OCI-LY3 (cell line): ENCODE results near the gene ESYT1.

Experiments
- H2AFZ ChIP-seq: fragments of 200-600, 300-600 bp; shearing (Covaris generic); 2 replicates; pipeline ENCODE4 v1.6.0; 2014; ENCODE audit warnings: antibody characterized with exemption, low read depth, low read length
- H3K27ac ChIP-seq: fragments of 200-600, 300-600 bp; sonication (generic); 2 replicates; pipeline ENCODE4 v1.5.1; 2014; ENCODE audit warnings: mild to moderate bottlenecking, low read length, moderate library complexity, mixed read lengths
- H3K27me3 ChIP-seq: fragments of 200-600, 300-600 bp; sonication (generic); 2 replicates; pipeline ENCODE4 v1.6.1; 2014; ENCODE audit warnings: low read depth, low read length, mixed read lengths
- H3K36me3 ChIP-seq: fragments of 200-600, 300-600 bp; sonication (generic); replicated peaks from 2 replicates; pipeline ENCODE3; 2014; ENCODE audit warnings: low read depth, low read length, mixed read lengths
- H3K4me1 ChIP-seq: fragments of 300-600, 200-600 bp; sonication (generic); 2 replicates; pipeline ENCODE4 v1.6.1; 2014; ENCODE audit warnings: low read length, mixed read lengths
- H3K4me2 ChIP-seq: fragments of 200-600, 300-600 bp; sonication (generic); 2 replicates; pipeline ENCODE4 v1.6.1; 2014; ENCODE audit warnings: low read length, mixed read lengths
- H3K4me3 ChIP-seq: fragments of 300-600, 200-600 bp; sonication (generic); 2 replicates; pipeline ENCODE4 v1.5.1; 2014; ENCODE audit warnings: antibody characterized with exemption, mild to moderate bottlenecking, low read length, moderate library complexity
- H3K79me2 ChIP-seq: fragments of 300-600, 200-600 bp; shearing (Covaris generic); 2 replicates; pipeline ENCODE4 v1.6.1; 2014; ENCODE audit warnings: mild to moderate bottlenecking, low read length, mixed read lengths
- H3K9ac ChIP-seq: fragments of 300-600, 200-600 bp; shearing (Covaris generic); 2 replicates; pipeline ENCODE4 v1.6.0; 2014; ENCODE audit warnings: mild to moderate bottlenecking, low read length, moderate library complexity
- H3K9me3 ChIP-seq: fragments of 200-600, 300-600 bp; shearing (Covaris generic); 2 replicates; pipeline ENCODE4 v1.6.1; 2014; ENCODE audit warnings: low read length, mixed read lengths; ENCODE audit not compliant: insufficient read depth
- H4K20me1 ChIP-seq: fragments of 200-600, 300-600 bp; sonication (generic); 2 replicates; pipeline ENCODE4 v1.6.1; 2016; ENCODE audit warnings: low read length, mixed read lengths; ENCODE audit not compliant: insufficient read depth
- EZH2phosphoT487 ChIP-seq: fragments of 200-600 bp; shearing (Covaris generic); IDR thresholded peaks from 2 replicates; pipeline ENCODE4 v1.6.1; 2018; ENCODE audit warnings: antibody characterized with exemption, mixed run types, low read depth
- TF ChIP-seq, protein P1 (sequence below): fragments of 200-600, 300-600 bp; sonication (generic); IDR thresholded peaks from 2 replicates; pipeline ENCODE4 v1.5.1; 2014; ENCODE audit warnings: antibody characterized with exemption, low read length, low read depth

Gene ESYT1

DNA sequence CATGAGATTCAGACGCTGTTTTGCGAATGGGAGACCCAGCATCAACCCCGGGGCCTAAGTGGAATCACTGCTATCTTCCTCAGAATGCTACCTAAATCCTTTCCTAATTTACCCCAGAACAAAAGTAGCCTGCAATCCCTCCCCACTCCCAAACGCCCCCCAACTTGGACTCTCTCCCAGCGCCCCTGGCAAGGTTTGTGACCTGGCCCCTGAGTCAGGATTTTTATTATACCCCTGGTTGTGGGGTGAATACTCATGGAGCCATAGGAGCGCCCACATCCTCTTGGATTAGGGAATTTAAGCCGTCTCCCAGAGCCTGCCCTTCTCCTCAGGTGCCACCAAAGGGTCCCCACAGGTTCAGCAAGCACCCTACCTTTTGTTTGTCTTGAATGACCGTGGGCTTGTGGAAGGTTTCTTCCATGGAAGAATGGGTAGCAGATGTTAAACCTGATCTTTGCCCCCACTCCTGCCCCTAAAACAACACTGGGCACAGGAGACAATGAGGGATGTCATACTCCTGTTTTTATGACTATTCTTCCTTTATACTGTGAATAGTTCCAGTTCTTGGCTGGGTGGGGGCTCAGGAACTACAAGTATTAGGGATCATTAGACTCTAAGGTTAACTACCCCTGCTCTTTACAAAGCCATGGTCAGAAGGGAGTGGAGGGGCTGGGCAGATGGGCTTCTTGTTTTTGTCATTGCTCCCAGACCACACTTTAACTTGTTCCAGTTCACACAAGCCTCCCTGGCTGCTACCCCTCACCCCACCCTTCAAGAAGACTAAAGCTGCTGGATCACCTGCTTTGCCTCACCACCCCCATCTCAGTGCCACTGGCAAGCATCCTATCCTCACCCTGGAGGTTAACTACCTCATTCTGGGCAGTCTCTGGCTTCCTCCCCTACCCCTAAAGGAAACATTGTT lies 24.9 kb downstream of the ESYT1 start:
- peak overlapping the region; percentile 94 for H3K4me2 ChIP-seq
- no peak overlapping the region for H3K27ac ChIP-seq
- H4K20me1 ChIP-seq: no peaks in the 10 kb centered on the region
- peaks cover 8% of the 10 kb centered on the region; the same call in 1 of the 2 replicates for H3K79me2 ChIP-seq
- H3K9me3 ChIP-seq: no peaks in the 10 kb centered on the region
- H3K27me3 ChIP-seq: no peaks in the 10 kb centered on the region
- peak overlapping the region; percentile 86 for H3K9ac ChIP-seq
- peak overlapping the region; percentile 91 for H3K4me3 ChIP-seq
- no peaks in the 10 kb centered on the region for H3K36me3 ChIP-seq
- peaks cover 17% of the 10 kb centered on the region for H3K4me1 ChIP-seq
- H2AFZ ChIP-seq: peak overlapping the region; percentile 6; the same call in 1 of the 2 replicates
- no peak for TF ChIP-seq EZH2phosphoT487
- TF ChIP-seq, protein P1, sequence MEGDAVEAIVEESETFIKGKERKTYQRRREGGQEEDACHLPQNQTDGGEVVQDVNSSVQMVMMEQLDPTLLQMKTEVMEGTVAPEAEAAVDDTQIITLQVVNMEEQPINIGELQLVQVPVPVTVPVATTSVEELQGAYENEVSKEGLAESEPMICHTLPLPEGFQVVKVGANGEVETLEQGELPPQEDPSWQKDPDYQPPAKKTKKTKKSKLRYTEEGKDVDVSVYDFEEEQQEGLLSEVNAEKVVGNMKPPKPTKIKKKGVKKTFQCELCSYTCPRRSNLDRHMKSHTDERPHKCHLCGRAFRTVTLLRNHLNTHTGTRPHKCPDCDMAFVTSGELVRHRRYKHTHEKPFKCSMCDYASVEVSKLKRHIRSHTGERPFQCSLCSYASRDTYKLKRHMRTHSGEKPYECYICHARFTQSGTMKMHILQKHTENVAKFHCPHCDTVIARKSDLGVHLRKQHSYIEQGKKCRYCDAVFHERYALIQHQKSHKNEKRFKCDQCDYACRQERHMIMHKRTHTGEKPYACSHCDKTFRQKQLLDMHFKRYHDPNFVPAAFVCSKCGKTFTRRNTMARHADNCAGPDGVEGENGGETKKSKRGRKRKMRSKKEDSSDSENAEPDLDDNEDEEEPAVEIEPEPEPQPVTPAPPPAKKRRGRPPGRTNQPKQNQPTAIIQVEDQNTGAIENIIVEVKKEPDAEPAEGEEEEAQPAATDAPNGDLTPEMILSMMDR: no peak

DNA sequence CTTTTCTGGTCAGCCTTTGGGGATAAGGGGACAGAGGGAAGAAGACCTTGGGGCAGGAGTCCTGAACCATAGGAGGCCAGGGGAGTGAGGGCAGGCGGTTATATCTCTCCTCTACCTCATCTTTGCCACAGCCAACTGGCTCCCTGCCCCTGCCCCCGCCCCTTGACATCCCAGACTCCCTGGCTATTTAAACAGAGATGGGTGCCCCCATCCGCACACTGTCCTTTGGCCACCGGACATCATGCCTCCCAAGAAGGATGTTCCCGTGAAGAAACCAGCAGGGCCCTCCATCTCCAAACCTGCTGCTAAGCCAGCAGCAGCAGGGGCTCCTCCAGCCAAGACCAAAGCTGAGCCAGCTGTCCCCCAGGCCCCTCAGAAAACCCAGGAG lies 25.6 kb downstream of the ESYT1 start:
- H3K9ac ChIP-seq: no peak overlapping the region
- H3K4me3 ChIP-seq: no peak overlapping the region

DNA sequence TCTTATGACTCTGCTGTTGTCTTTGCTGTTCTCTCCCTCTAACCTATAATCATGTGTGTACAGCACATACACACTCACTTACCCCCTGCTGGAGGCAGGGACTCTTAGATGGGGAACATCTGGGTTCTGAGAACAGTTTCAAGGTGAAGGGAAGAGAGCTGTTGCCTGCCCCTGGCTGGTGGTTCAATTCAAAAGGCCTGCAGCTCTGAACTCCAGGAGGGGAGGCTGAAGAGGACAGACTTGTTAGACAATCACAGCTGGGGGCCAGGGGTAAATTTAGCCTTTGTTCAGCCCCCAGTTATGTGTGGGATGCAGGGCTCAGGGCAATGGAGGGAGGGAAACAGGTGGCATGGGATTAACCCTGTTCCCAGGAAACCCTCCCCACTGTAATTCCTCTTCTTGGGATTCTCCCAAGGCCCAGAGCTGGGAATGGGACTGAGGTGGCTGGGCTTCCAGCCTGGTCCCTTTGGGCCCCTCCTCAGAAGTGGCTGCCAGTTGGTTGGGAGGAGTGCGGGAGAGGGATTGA lies 26.2 kb downstream of the ESYT1 start:
- Histone ChIP-seq H3K79me2 (peaks cover 20% of the 10 kb centered on the region), H3K36me3 (peaks cover 8% of the 10 kb centered on the region), H3K4me1 (peaks cover 17% of the 10 kb centered on the region), H3K4me3 (no peak overlapping the region), H2AFZ (no peak overlapping the region), H3K27ac (no peak overlapping the region), H4K20me1 (peaks cover 4% of the 10 kb centered on the region; the same call in 1 of the 2 replicates), H3K9me3 (no peaks in the 10 kb centered on the region), H3K27me3 (no peaks in the 10 kb centered on the region), H3K4me2 (no peak overlapping the region), H3K9ac (no peak overlapping the region)
- no peak for TF ChIP-seq EZH2phosphoT487
- TF ChIP-seq, protein P1: no peak

More for the DNA sequence above, 25.6 kb downstream of the ESYT1 start:
- H3K27me3 ChIP-seq: no peaks in the 10 kb centered on the region
- TF ChIP-seq, protein P1: no peak
- TF ChIP-seq EZH2phosphoT487: no peak
- H3K27ac ChIP-seq: no peak overlapping the region
- peaks cover 17% of the 10 kb centered on the region for H3K4me1 ChIP-seq
- H3K4me2 ChIP-seq: peak overlapping the region; percentile 94
- H3K9me3 ChIP-seq: no peaks in the 10 kb centered on the region
- H4K20me1 ChIP-seq: no peaks in the 10 kb centered on the region
- peaks cover 14% of the 10 kb centered on the region for H3K79me2 ChIP-seq
- H2AFZ ChIP-seq: no peak overlapping the region
- peaks cover 2% of the 10 kb centered on the region for H3K36me3 ChIP-seq

DNA sequence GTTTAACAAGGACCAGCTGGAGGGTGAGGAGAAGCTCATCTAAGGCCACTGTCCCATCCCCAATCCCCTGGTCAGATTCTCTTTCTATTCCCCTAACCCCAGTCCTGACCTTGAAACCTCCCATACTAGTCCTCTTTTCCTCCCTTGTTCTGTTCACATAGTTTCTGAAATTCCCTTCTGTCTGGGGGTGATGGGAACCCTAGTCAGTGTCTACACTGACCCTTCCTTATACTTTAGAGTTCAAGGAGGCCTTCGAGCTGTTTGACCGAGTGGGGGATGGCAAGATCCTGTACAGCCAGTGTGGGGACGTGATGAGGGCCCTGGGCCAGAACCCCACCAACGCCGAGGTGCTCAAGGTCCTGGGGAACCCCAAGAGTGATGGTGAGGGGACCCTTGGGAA lies 26.8 kb downstream of the ESYT1 start:
- H4K20me1 ChIP-seq: peaks cover 9% of the 10 kb centered on the region
- H3K9ac ChIP-seq: no peak overlapping the region
- no peak overlapping the region for H3K4me3 ChIP-seq
- no peaks in the 10 kb centered on the region for H3K9me3 ChIP-seq
- no peak overlapping the region for H3K4me2 ChIP-seq
- TF ChIP-seq, protein P1: no peak
- no peak for TF ChIP-seq EZH2phosphoT487
- no peak overlapping the region for H2AFZ ChIP-seq
- peaks cover 23% of the 10 kb centered on the region for H3K4me1 ChIP-seq
- peaks cover 25% of the 10 kb centered on the region for H3K79me2 ChIP-seq
- no peak overlapping the region for H3K27ac ChIP-seq
- H3K27me3 ChIP-seq: no peaks in the 10 kb centered on the region
- peaks cover 13% of the 10 kb centered on the region for H3K36me3 ChIP-seq
